Thoracic aorta (tissue), 2 donors: ENCODE results near the gene LMBRD2. TPM values are rescaled to one million over a fixed set of nuclear protein-coding genes. Genes with fewer than 3 reads are reported as not detected.

Experiments
- ATAC-seq: fragments of 150-250 bp; one replicate; pipeline ENCODE4 v1.8.0; 2017; ENCODE audit warnings: low read depth; ENCODE audit not compliant: insufficient number of reproducible peaks, low FRiP score
- DNase-seq: peaks from one replicate; pipeline ENCODE4 v3.0.0-alpha.2; 2020; ENCODE audit warnings: low spot score
- H3K27ac ChIP-seq, 2 donors: fragments of 200-600 bp; sonication (generic); 1 replicate in 1 of 2; 2 replicates in 1 of 2; pipeline ENCODE4 v1.5.1; 2016; ENCODE audit warnings: mild to moderate bottlenecking in 2 of 2, moderate library complexity in 2 of 2
- H3K27me3 ChIP-seq: fragments of 200-600 bp; sonication (generic); replicated peaks from 2 replicates; pipeline ENCODE4 v1.6.0; 2016; ENCODE audit warnings: mild to moderate bottlenecking; ENCODE audit not compliant: insufficient read depth
- H3K36me3 ChIP-seq: fragments of 200-600 bp; sonication (generic); one replicate; pipeline ENCODE4 v1.5.1; 2016
- H3K4me1 ChIP-seq, 2 donors: fragments of 200-600 bp; sonication (generic); 1 replicate in 1 of 2; 2 replicates in 1 of 2; pipeline versions ENCODE4 v1.5.1 to v1.6.0; 2016; ENCODE audit warnings: low read depth in 2 of 2, mild to moderate bottlenecking in 1 of 2; ENCODE audit not compliant: control insufficient read depth in 1 of 2
- H3K4me3 ChIP-seq: fragments of 200-600 bp; sonication (generic); 2 replicates; pipeline ENCODE4 v1.5.1; 2016; ENCODE audit warnings: mild to moderate bottlenecking
- H3K9me3 ChIP-seq: fragments of 200-600 bp; sonication (generic); 2 replicates; pipeline ENCODE4 v1.5.1; 2016
- CTCF ChIP-seq: fragments of 200-600 bp; sonication (generic); IDR thresholded peaks from one replicate; pipeline ENCODE4 v1.5.1; 2019; ENCODE audit warnings: antibody characterized with exemption
- total RNA-seq, 2 donors: library from RNA; depleted of rRNA; stranded (reverse); fragments of >200 nt; gene quantifications; one replicate each; pipeline versions ENCODE4 v1.1.0 to v1.2.3, GENCODE V29; 2016

Gene LMBRD2
- total RNA-seq, 2 donors from 2014 or later = 9.5 to 11.0 TPM

GRCh38 chr5:36049949-36050348 is 101.7 kb downstream of the LMBRD2 start:
- Histone ChIP-seq H3K27me3 (no peaks in the 10 kb centered on the region), H3K9me3 (no peaks in the 10 kb centered on the region), H3K36me3 (no peaks in the 10 kb centered on the region), H3K4me1 (no peaks in the 10 kb centered on the region), H3K27ac (no peak overlapping the region), H3K4me3 (no peak overlapping the region)
- no peak for TF ChIP-seq CTCF
- no peak for DNase-seq
- ATAC-seq = no peak

Other genes with a start within 250 kb of the LMBRD2 start
- gene CAPSL, start 213.3 kb downstream of the LMBRD2 start, total RNA-seq = not detected
- gene UGT3A1, start 160.5 kb downstream of the LMBRD2 start, total RNA-seq = not detected
- gene UGT3A2, start 85.0 kb downstream of the LMBRD2 start, total RNA-seq = not detected
- gene SKP2, start 224 bp upstream of the LMBRD2 start, total RNA-seq = 1 to 10 TPM; 6.4 to 7.8 TPM
- gene NADK2, start 90.0 kb upstream of the LMBRD2 start, total RNA-seq = 10 to 100 TPM; 16.2 to 31.5 TPM
- gene RANBP3L, start 150.0 kb upstream of the LMBRD2 start, total RNA-seq = 10 to 100 TPM; 10.7 to 25.5 TPM